GM12878 (cell line): ENCODE measurements around the gene SEMA3C. TPM values are rescaled to one million over a fixed set of nuclear protein-coding genes. Genes with fewer than 3 reads are reported as not detected.

ENCODE experiments used
- ATAC-seq: fragments of 200-7000 bp; cut with Tn5 transposase; 3 replicates; pipeline ENCODE4 v1.9.1; 2020; ENCODE audit warnings: mild to moderate bottlenecking, moderate library complexity
- BruUV-seq: library from RNA; stranded (reverse); fragments of 400-500 nt; replicated peaks from 2 replicates; lab custom pipeline; 2021; lab: Mats Ljungman, UMichigan
- CTCF ChIA-PET: fragments of 300-600 bp; sonication (Branson Sonifier 250); formaldehyde crosslinking; extraction: SDS; loops from one replicate; lab custom pipeline; 2021; ENCODE audit warnings: inconsistent platforms; lab: Yijun Ruan, JAX
- POLR2A ChIA-PET: fragments of 350-600 bp; formaldehyde crosslinking; extraction: SDS; loops from one replicate; lab custom pipeline; 2021; ENCODE audit warnings: inconsistent platforms; lab: Charles Lee
- RAD21 ChIA-PET: fragments of 300-600 bp; sonication (Branson Sonifier 250); formaldehyde crosslinking; loops from one replicate; lab custom pipeline; 2023; ENCODE audit warnings: antibody characterized with exemption; ENCODE audit not compliant: unreplicated experiment; lab: Charles Lee
- SMC1A ChIA-PET: fragments of 300-600 bp; sonication (Branson Sonifier 250); formaldehyde crosslinking; loops from one replicate; lab custom pipeline; 2023; ENCODE audit not compliant: unreplicated experiment, uncharacterized antibody; lab: Charles Lee
- DNase-seq: peaks from one replicate; pipeline ENCODE4 v3.0.0-alpha.2; 2011; ENCODE audit warnings: low read depth, low spot score
- FAIRE-seq: peaks from 3 replicates; lab custom pipeline; 2011; peaks lifted over from hg19 to GRCh38; lab: Jason Lieb, UNC
- H2AFZ ChIP-seq: 2 replicates; pipeline ENCODE4 v1.6.0; 2011; ENCODE audit warnings: low read depth, low read length, control low read depth; ENCODE audit not compliant: control insufficient read depth
- H3K27ac ChIP-seq: 2 replicates; pipeline ENCODE4 v1.5.1; 2011; ENCODE audit warnings: control low read depth; ENCODE audit not compliant: control insufficient read depth, insufficient read depth
- H3K27me3 ChIP-seq, 2 experiments: replicated peaks in 1 of 2; 2 replicates each; pipeline versions ENCODE4 v1.6.0 to v1.6.1; 2011; ENCODE audit warnings: low read length in 1 of 2; ENCODE audit not compliant: control insufficient read depth in 2 of 2, insufficient read depth in 2 of 2
- H3K36me3 ChIP-seq, 2 experiments: 2 replicates each; pipeline ENCODE4 v1.5.1; 2011; ENCODE audit warnings: low read length in 1 of 2; ENCODE audit not compliant: control insufficient read depth in 2 of 2, insufficient read depth in 2 of 2
- H3K4me1 ChIP-seq: 2 replicates; pipeline ENCODE4 v1.6.1; 2011; ENCODE audit warnings: mild to moderate bottlenecking, low read length, moderate library complexity, mixed read lengths; ENCODE audit not compliant: control insufficient read depth, insufficient read depth
- H3K4me2 ChIP-seq: 2 replicates; pipeline ENCODE4 v1.6.0; 2011; ENCODE audit warnings: control low read depth; ENCODE audit not compliant: control insufficient read depth, insufficient read depth
- H3K4me3 ChIP-seq: fragments of 200-600 bp; sonication (generic); 2 replicates; pipeline ENCODE4 v1.5.1; 2016
- H3K79me2 ChIP-seq: 2 replicates; pipeline ENCODE4 v1.6.0; 2011; ENCODE audit warnings: low read length; ENCODE audit not compliant: control insufficient read depth, insufficient read depth
- H3K9ac ChIP-seq: 2 replicates; pipeline ENCODE4 v1.8.0; 2011; ENCODE audit warnings: low read length, control low read depth, mixed read lengths; ENCODE audit not compliant: control insufficient read depth, insufficient read depth
- H3K9me3 ChIP-seq: replicated peaks from 3 replicates; pipeline ENCODE4 v1.5.1; 2011; ENCODE audit warnings: mild to moderate bottlenecking, low read length; ENCODE audit not compliant: control insufficient read depth, insufficient read depth
- H4K20me1 ChIP-seq: 2 replicates; pipeline ENCODE4 v1.6.0; 2011; ENCODE audit not compliant: control insufficient read depth, insufficient read depth
- EZH2 ChIP-seq: IDR thresholded peaks from 2 replicates; pipeline ENCODE4 v1.6.1; 2012; ENCODE audit warnings: low read depth, mild to moderate bottlenecking, control low read depth, inconsistent platforms, low read length, borderline replicate concordance; ENCODE audit not compliant: control insufficient read depth
- MLLT1 ChIP-seq: fragments of 450-650 bp; IDR thresholded peaks from 2 replicates; pipeline ENCODE4 v1.6.1; 2016; ENCODE audit warnings: mild to moderate bottlenecking
- NBN ChIP-seq: fragments of 450-650 bp; IDR thresholded peaks from 2 replicates; pipeline ENCODE4 v1.6.1; 2016
- YY1 ChIP-seq: IDR thresholded peaks from 2 replicates; pipeline ENCODE4 v1.6.1; 2011; ENCODE audit warnings: low read depth, mild to moderate bottlenecking, low read length
- ZNF217 ChIP-seq: fragments of 450-650 bp; IDR thresholded peaks from 2 replicates; pipeline ENCODE4 v1.6.1; 2017; ENCODE audit warnings: antibody characterized with exemption, mild to moderate bottlenecking
- ZNF24 ChIP-seq: fragments of 450-650 bp; IDR thresholded peaks from 2 replicates; pipeline ENCODE4 v1.6.1; 2017; ENCODE audit warnings: antibody characterized with exemption, mild to moderate bottlenecking
- WGBS: methylation state at CpG from one replicate; pipeline ENCODE4 v1.1.6; 2016; ENCODE audit warnings: low lambda C conversion rate; ENCODE audit not compliant: insufficient replicate concordance, insufficient coverage; ENCODE audit errors: missing lambda C conversion rate; 5-methylcytosine and 5-hydroxymethylcytosine counted together
- in situ Hi-C: fragments of 300-500 bp; cut with MboI; formaldehyde crosslinking; loops from 9 replicates; pipeline ENCODE4 v1.14.3; 2018; ENCODE audit warnings: mixed read lengths
- intact Hi-C: fragments of 100-400 bp; cut with micrococcal nuclease; formaldehyde crosslinking; loops from one replicate; pipeline ENCODE4 v1.14.2; 2022; ENCODE audit not compliant: unreplicated experiment
- polyA plus RNA-seq, 11 experiments: library from polyadenylated mRNA; depleted of rRNA in 4 of 11; unstranded in 6 of 11; stranded (reverse) in 5 of 11; fragments of >200 nt; fragmentation: Nextera tagmentation in 4 of 11; fragmentation: Illumina TruSeq in 1 of 11; extraction: Ambion mirVana in 4 of 11; extraction: Trizol in 1 of 11; gene quantifications; 1 replicate in 1 of 11; 2 replicates in 10 of 11; pipeline versions ENCODE4 v1.2.1 to v1.2.3, GENCODE V29; 2011 to 2016; ENCODE audit warnings: inconsistent platforms in 2 of 11, missing spikeins in 2 of 11, low read depth in 1 of 11
- total RNA-seq, 4 experiments: library from RNA; depleted of rRNA in 3 of 4; stranded (reverse); fragments of >200 nt in 3 of 4; fragmentation: Illumina TruSeq in 1 of 4; extraction: Trizol in 1 of 4; gene quantifications; 2 replicates each; pipeline versions ENCODE4 v1.2.1 to v1.2.3, GENCODE V29; 2013 to 2021
- TF ChIP-seq, protein P1 (sequence below): IDR thresholded peaks from 2 replicates; pipeline ENCODE4 v1.6.1; 2011; ENCODE audit warnings: mild to moderate bottlenecking, low read depth, low read length, moderate library complexity; ENCODE audit not compliant: insufficient replicate concordance
- TF ChIP-seq, protein P2 (sequence below): fragments of 450-650 bp; IDR thresholded peaks from 2 replicates; pipeline ENCODE4 v1.6.1; 2017; ENCODE audit warnings: mild to moderate bottlenecking

The SEMA3C gene
- total and polyA plus RNA-seq, 10 of the 15 experiments (the other 5 are each of a cell fraction or from before 2014, with no cell fraction given), result 0.01 to 0.41 (median 0.11) TPM; not detected in 6

DNA sequence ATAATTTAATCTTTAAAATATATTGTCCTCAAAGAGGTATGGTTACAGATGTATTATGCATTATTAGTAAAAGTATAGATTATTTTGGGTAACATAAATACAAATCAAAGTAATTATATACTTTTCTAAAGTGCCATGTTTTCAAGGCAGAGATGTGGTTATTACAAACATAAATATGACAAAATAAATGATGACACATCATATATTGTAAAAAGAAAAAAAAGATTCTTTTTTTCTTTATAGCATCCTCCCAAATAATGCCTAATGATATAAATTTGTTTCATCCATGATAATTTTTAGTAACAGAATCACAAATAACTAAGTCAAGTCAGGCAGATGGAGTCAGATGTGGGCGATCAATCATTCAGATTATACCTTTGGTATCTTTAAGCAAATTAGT is 29.3 kb downstream of the SEMA3C start:
- in situ Hi-C loops (no loop called here), intact Hi-C loops (no loop called here)
- Histone ChIP-seq H2AFZ (no peak overlapping the region), H3K79me2 (no peaks in the 10 kb centered on the region), H3K4me1 (no peaks in the 10 kb centered on the region), H4K20me1 (no peaks in the 10 kb centered on the region), H3K36me3 (no peaks in the 10 kb centered on the region), H3K9ac (no peak overlapping the region), H3K9me3 (no peaks in the 10 kb centered on the region), H3K27me3 (no peaks in the 10 kb centered on the region), H3K4me2 (no peak overlapping the region), H3K4me3 (no peak overlapping the region), H3K27ac (no peak overlapping the region)
- WGBS, result 26% methylated on average over 1 of the region's 1 CpG
- ChIA-PET RAD21 (no interaction called here), CTCF (no interaction called here), SMC1A (no interaction called here), POLR2A (no interaction called here)
- no peak for FAIRE-seq
- BruUV-seq, result no TSS peak
- no peak for ATAC-seq
- no peak for DNase-seq
- no peak for TF ChIP-seq EZH2
- no peak for TF ChIP-seq ZNF24
- TF ChIP-seq, protein P1, sequence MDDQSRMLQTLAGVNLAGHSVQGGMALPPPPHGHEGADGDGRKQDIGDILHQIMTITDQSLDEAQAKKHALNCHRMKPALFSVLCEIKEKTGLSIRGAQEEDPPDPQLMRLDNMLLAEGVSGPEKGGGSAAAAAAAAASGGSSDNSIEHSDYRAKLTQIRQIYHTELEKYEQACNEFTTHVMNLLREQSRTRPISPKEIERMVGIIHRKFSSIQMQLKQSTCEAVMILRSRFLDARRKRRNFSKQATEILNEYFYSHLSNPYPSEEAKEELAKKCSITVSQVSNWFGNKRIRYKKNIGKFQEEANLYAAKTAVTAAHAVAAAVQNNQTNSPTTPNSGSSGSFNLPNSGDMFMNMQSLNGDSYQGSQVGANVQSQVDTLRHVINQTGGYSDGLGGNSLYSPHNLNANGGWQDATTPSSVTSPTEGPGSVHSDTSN, result no peak
- no peak for TF ChIP-seq YY1
- TF ChIP-seq ZNF217, result no peak
- TF ChIP-seq NBN, result no peak
- TF ChIP-seq MLLT1, result no peak
- TF ChIP-seq, protein P2, sequence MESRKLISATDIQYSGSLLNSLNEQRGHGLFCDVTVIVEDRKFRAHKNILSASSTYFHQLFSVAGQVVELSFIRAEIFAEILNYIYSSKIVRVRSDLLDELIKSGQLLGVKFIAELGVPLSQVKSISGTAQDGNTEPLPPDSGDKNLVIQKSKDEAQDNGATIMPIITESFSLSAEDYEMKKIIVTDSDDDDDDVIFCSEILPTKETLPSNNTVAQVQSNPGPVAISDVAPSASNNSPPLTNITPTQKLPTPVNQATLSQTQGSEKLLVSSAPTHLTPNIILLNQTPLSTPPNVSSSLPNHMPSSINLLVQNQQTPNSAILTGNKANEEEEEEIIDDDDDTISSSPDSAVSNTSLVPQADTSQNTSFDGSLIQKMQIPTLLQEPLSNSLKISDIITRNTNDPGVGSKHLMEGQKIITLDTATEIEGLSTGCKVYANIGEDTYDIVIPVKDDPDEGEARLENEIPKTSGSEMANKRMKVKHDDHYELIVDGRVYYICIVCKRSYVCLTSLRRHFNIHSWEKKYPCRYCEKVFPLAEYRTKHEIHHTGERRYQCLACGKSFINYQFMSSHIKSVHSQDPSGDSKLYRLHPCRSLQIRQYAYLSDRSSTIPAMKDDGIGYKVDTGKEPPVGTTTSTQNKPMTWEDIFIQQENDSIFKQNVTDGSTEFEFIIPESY, result no peak
